ENCODE data around the gene TOP2B.

DNA sequence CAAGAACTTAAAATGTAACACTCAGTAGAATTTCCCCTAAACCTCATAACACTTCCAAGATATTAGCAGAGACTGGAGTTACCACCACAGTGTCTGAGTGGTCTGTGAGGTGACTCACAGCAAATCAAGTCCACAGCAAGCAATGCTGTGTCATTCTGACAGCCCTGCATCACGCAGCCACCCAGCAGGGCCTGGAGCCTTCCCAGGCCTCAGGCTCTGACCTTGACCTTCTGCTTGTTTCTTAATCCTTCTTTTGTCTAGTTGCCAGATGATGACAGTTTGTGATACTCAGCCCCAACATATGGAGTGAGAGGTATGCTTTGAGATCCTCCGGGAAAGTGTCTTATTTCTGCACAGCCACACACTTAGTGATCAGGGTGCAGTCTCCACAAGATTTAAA, 82.5 kb downstream of the TOP2B start:
- TF ChIP-seq, protein P1, sequence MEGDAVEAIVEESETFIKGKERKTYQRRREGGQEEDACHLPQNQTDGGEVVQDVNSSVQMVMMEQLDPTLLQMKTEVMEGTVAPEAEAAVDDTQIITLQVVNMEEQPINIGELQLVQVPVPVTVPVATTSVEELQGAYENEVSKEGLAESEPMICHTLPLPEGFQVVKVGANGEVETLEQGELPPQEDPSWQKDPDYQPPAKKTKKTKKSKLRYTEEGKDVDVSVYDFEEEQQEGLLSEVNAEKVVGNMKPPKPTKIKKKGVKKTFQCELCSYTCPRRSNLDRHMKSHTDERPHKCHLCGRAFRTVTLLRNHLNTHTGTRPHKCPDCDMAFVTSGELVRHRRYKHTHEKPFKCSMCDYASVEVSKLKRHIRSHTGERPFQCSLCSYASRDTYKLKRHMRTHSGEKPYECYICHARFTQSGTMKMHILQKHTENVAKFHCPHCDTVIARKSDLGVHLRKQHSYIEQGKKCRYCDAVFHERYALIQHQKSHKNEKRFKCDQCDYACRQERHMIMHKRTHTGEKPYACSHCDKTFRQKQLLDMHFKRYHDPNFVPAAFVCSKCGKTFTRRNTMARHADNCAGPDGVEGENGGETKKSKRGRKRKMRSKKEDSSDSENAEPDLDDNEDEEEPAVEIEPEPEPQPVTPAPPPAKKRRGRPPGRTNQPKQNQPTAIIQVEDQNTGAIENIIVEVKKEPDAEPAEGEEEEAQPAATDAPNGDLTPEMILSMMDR (IDR thresholded peaks at IDR 0.05; ENCODE audit: low read depth, low read length, poor library complexity, severe bottlenecking) = no peak
- TF ChIP-seq EZH2phosphoT487 (IDR thresholded peaks at IDR 0.05; ENCODE audit: borderline replicate concordance, low read length) = no peak

Data from DOHH2 (cell line).